Non-pigmented ciliary epithelial cell (primary cell): ENCODE results near the gene EXO5.
"Not testable (repeated sequence)": the region's sequence is repeated elsewhere in the genome, so short reads cannot be mapped to it uniquely, and the experiment has no call there.

Experiments
- DNase-seq: peaks from one replicate; pipeline ENCODE4 v3.0.0-alpha.2; 2010; ENCODE audit warnings: low read depth

EXO5 gene

GRCh38 chr1:40554807-40555206, 46.2 kb downstream of the EXO5 start:
- DNase-seq = not testable (repeated sequence)

GRCh38 chr1:40556121-40556520, 47.6 kb downstream of the EXO5 start:
- no peak for DNase-seq

GRCh38 chr1:40558241-40558640, 49.7 kb downstream of the EXO5 start:
- not testable (repeated sequence) for DNase-seq

- no peak for DNase-seq
These were observed 53.6 kb downstream of the EXO5 start for GRCh38 chr1:40562185-40562584.

- no peak for DNase-seq
These were observed 54.7 kb downstream of the EXO5 start for GRCh38 chr1:40563266-40563665.

GRCh38 chr1:40564506-40564905, 55.9 kb downstream of the EXO5 start:
- no peak for DNase-seq

GRCh38 chr1:40564913-40565312, 56.3 kb downstream of the EXO5 start:
- DNase-seq = no peak
